Neural cell (in vitro differentiated cells): Measurements from ENCODE around the gene TBATA. TPM values are rescaled to one million over a fixed set of nuclear protein-coding genes. Genes with fewer than 3 reads are reported as not detected.
"Not testable (repeated sequence)": the region's sequence is repeated elsewhere in the genome, so short reads cannot be mapped to it uniquely, and the experiment has no call there.

Experiments
- H2AFZ ChIP-seq: fragments of 200-600, 300-800 bp; sonication (generic), shearing (Covaris generic); 2 replicates; pipeline ENCODE4 v1.6.0; 2014; ENCODE audit warnings: low read depth, mild to moderate bottlenecking, antibody characterized with exemption, low read length, moderate library complexity
- H3F3A ChIP-seq: fragments of 200-600 bp; shearing (Covaris generic); 2 replicates; pipeline ENCODE4 v1.6.1; 2016; ENCODE audit warnings: mild to moderate bottlenecking, moderate library complexity, mixed read lengths, antibody characterized with exemption, low read length; ENCODE audit not compliant: insufficient read depth, poor library complexity, severe bottlenecking
- H3K27ac ChIP-seq: fragments of 200-600, 300-800 bp; sonication (generic), shearing (Covaris generic); 2 replicates; pipeline ENCODE4 v1.5.1; 2014; ENCODE audit warnings: mild to moderate bottlenecking, low read length, moderate library complexity
- H3K27me3 ChIP-seq: fragments of 300-800, 200-600 bp; sonication (generic), shearing (Covaris generic); 2 replicates; pipeline ENCODE4 v1.6.0; 2014; ENCODE audit warnings: mild to moderate bottlenecking, low read depth, low read length, moderate library complexity; ENCODE audit not compliant: insufficient read depth
- H3K36me3 ChIP-seq: fragments of 300-800, 200-600 bp; sonication (generic), shearing (Covaris generic); 2 replicates; pipeline ENCODE4 v1.5.1; 2014; ENCODE audit warnings: mild to moderate bottlenecking, antibody characterized with exemption, low read length, moderate library complexity; ENCODE audit not compliant: insufficient read depth
- H3K4me2 ChIP-seq: fragments of 300-800, 200-600 bp; sonication (generic), shearing (Covaris generic); 2 replicates; pipeline ENCODE4 v1.6.0; 2014; ENCODE audit warnings: mild to moderate bottlenecking, low read length
- H3K4me3 ChIP-seq: fragments of 300-800, 200-600 bp; sonication (generic), shearing (Covaris generic); 2 replicates; pipeline ENCODE4 v1.5.1; 2014; ENCODE audit warnings: mild to moderate bottlenecking, low read length, moderate library complexity
- H3K79me2 ChIP-seq: fragments of 200-600 bp; shearing (Covaris generic); replicated peaks from 2 replicates; pipeline ENCODE4 v1.6.0; 2014; ENCODE audit warnings: mild to moderate bottlenecking, low read length, moderate library complexity; ENCODE audit not compliant: insufficient read depth
- H3K9ac ChIP-seq: fragments of 300-800, 200-600 bp; sonication (generic), shearing (Covaris generic); 2 replicates; pipeline ENCODE4 v1.6.1; 2016; ENCODE audit warnings: mild to moderate bottlenecking, low read length, mixed read lengths
- H3K9me2 ChIP-seq: fragments of 200-600 bp; shearing (Covaris generic); 2 replicates; pipeline ENCODE4 v1.6.1; 2016; ENCODE audit warnings: mild to moderate bottlenecking, low read length, mixed read lengths; ENCODE audit not compliant: insufficient read depth
- H3K9me3 ChIP-seq: fragments of 200-600, 300-800 bp; sonication (generic), shearing (Covaris generic); 2 replicates; pipeline ENCODE4 v1.6.1; 2016; ENCODE audit warnings: mild to moderate bottlenecking, mixed run types, low read length, moderate library complexity, mixed read lengths
- H4K20me1 ChIP-seq: fragments of 200-600 bp; shearing (Covaris generic); 2 replicates; pipeline ENCODE4 v1.6.1; 2016; ENCODE audit warnings: mild to moderate bottlenecking, mixed run types; ENCODE audit not compliant: insufficient read depth
- CTCF ChIP-seq: fragments of 450-650 bp; IDR thresholded peaks from 2 replicates; pipeline ENCODE4 v1.5.1; 2014; ENCODE audit warnings: antibody characterized with exemption, mild to moderate bottlenecking, moderate library complexity; ENCODE audit not compliant: poor library complexity, severe bottlenecking
- EP300 ChIP-seq: fragments of 450-650 bp; conservative IDR thresholded peaks from 2 replicates; pipeline ENCODE4 v1.6.1; 2014; ENCODE audit warnings: antibody characterized with exemption, mild to moderate bottlenecking, moderate library complexity; ENCODE audit not compliant: poor library complexity, severe bottlenecking
- EZH2 ChIP-seq: fragments of 200-600, 300-800 bp; shearing (Covaris generic), sonication (generic); IDR thresholded peaks from 2 replicates; pipeline ENCODE4 v1.6.1; 2014; ENCODE audit warnings: antibody characterized with exemption, low read length, borderline replicate concordance, mild to moderate bottlenecking; ENCODE audit not compliant: insufficient read depth, poor library complexity, severe bottlenecking
- MXI1 ChIP-seq: fragments of 450-650 bp; conservative IDR thresholded peaks from 2 replicates; pipeline ENCODE4 v1.6.1; 2014; ENCODE audit warnings: antibody characterized with exemption, mild to moderate bottlenecking; ENCODE audit not compliant: poor library complexity, severe bottlenecking
- POLR2AphosphoS5 ChIP-seq: IDR thresholded peaks from 2 replicates; pipeline ENCODE4 v1.6.1; 2012
- RAD21 ChIP-seq: fragments of 450-650 bp; conservative IDR thresholded peaks from 2 replicates; pipeline ENCODE4 v1.6.1; 2014; ENCODE audit warnings: antibody characterized with exemption, mild to moderate bottlenecking, moderate library complexity
- REST ChIP-seq: IDR thresholded peaks from 2 replicates; pipeline ENCODE4 v1.6.1; 2012; ENCODE audit warnings: borderline replicate concordance
- SMC3 ChIP-seq: fragments of 450-650 bp; conservative IDR thresholded peaks from 2 replicates; pipeline ENCODE4 v1.6.1; 2014; ENCODE audit warnings: antibody characterized with exemption, mild to moderate bottlenecking, moderate library complexity; ENCODE audit not compliant: poor library complexity
- TAF1 ChIP-seq: IDR thresholded peaks from 2 replicates; pipeline ENCODE4 v1.6.1; 2012; ENCODE audit warnings: low read depth
- polyA plus RNA-seq: library from polyadenylated mRNA; depleted of rRNA; stranded (reverse); fragments of >200 nt; gene quantifications from 2 replicates; pipeline ENCODE4 v1.2.3, GENCODE V29; 2014

TBATA gene
- polyA plus RNA-seq, 1 donor from 2014 or later, result not detected

DNA sequence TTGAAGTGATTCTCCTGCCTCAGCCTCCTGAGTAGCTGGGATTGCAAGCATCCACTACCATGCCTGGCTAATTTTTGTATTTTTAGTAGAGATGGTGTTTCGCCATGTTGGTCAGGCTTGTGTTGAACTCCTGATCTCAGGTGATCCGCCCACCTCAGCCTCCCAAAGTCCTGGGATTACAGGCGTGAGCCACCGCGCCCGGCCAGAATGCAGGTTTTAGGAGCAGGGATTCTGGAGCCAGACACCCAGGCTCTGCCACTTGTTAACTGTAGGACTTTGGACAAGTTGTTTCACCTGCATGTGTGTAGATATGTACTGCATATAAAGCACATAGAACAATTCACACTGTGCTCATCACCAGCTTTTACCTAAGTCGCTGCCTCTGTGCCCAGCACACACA is 14.7 kb downstream of the TBATA start:
- H3K79me2 ChIP-seq, H3K9ac ChIP-seq, H3K27me3 ChIP-seq, H4K20me1 ChIP-seq, H3K9me3 ChIP-seq, H3K27ac ChIP-seq, H3K4me2 ChIP-seq, H3F3A ChIP-seq, H3K9me2 ChIP-seq, H3K4me3 ChIP-seq, H2AFZ ChIP-seq, H3K36me3 ChIP-seq: not testable (repeated sequence)

DNA sequence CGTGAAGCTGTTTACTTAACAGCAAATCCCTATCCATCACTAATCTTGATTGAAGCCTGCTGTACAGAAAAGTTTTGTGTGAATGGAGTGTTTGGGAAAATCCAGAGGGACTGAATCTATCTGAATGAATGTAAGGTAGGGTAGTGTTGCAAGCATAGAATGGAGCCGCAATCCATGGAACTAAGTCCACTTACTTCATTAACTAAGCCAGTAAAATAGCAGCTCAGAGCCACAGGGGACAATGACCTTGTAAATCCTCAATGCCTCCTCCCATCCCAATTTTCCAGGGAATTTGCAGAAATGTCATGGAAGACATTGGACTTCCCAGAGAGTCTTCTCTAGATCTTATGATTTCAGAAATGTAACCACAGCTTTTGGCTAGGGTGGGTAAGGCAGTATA is 15.2 kb downstream of the TBATA start:
- TF ChIP-seq POLR2AphosphoS5 (no peak), SMC3 (no peak), EZH2 (no peak), EP300 (no peak), REST (no peak), TAF1 (no peak)
- Histone ChIP-seq H3K9ac (no peak overlapping the region), H3K9me2 (no peaks in the 10 kb centered on the region), H3K4me3 (no peak overlapping the region), H3K27ac (no peak overlapping the region), H3K36me3 (no peaks in the 10 kb centered on the region), H3K9me3 (no peaks in the 10 kb centered on the region), H3F3A (no peaks in the 10 kb centered on the region), H3K79me2 (no peaks in the 10 kb centered on the region), H2AFZ (no peak overlapping the region), H4K20me1 (no peaks in the 10 kb centered on the region), H3K4me2 (no peak overlapping the region), H3K27me3 (no peaks in the 10 kb centered on the region)

GRCh38 chr10:70769121-70769520 is 16.1 kb downstream of the TBATA start:
- Histone ChIP-seq H3K4me3 (no peak overlapping the region), H3K79me2 (no peaks in the 10 kb centered on the region), H3K27me3 (no peaks in the 10 kb centered on the region), H3K9ac (no peak overlapping the region), H3F3A (no peaks in the 10 kb centered on the region), H3K9me2 (no peaks in the 10 kb centered on the region), H4K20me1 (no peaks in the 10 kb centered on the region), H2AFZ (no peak overlapping the region), H3K9me3 (no peaks in the 10 kb centered on the region), H3K4me2 (no peak overlapping the region), H3K27ac (no peak overlapping the region), H3K36me3 (no peaks in the 10 kb centered on the region)
- TF ChIP-seq EP300 (no peak), EZH2 (no peak), TAF1 (no peak), SMC3 (no peak), POLR2AphosphoS5 (no peak), REST (no peak), RAD21 (no peak), MXI1 (no peak), CTCF (no peak)

DNA sequence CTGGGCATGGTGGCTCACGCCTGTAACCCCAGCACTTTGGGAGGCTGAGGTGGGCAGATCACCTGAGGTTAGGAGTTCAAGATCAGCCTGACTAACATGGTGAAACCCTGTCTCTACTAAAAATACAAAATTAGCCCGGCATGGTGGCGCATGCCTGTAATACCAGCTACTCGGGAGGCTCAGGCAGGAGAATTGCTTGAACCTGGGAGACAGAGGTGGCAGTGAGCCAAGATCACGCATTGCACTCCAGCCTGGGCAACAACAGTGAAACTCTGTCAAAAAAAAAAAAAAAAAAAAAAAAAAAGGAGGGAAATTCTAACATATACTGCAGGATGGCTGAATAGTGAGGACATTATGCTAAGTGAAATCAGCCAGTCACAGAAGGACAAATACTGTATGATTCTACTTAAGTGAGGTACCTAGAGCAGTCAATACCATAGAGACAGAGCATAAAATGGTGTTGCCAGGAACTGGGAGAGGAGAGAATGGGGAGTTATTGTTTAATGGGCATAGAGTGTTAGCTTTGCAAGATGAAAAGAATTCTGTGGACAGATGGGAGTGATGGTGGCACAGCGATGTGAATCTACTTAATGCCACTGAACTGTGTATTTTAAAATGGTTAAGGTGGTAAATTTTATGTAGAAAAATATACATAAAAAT is 17.0 kb downstream of the TBATA start:
- H3K27ac ChIP-seq, H3K9ac ChIP-seq, H3K4me2 ChIP-seq, H3K79me2 ChIP-seq, H3K4me3 ChIP-seq, H4K20me1 ChIP-seq, H3K9me3 ChIP-seq, H3K9me2 ChIP-seq, H3K36me3 ChIP-seq, H3F3A ChIP-seq, H2AFZ ChIP-seq, H3K27me3 ChIP-seq: not testable (repeated sequence)
